LoVo (cell line): ENCODE measurements around the gene USP17L29.
"Not testable (repeated sequence)": the region's sequence is repeated elsewhere in the genome, so short reads cannot be mapped to it uniquely, and the experiment has no call there.

Experiments
- DNase-seq: peaks from one replicate; pipeline ENCODE4 v3.0.0-alpha.2; 2016; ENCODE audit warnings: low spot score

The USP17L29 gene

GRCh38 chr4:9353338-9353737 lies at the start of gene USP17L29:
Gene USP17L29 (plus strand): TSS chr4:9353638. CDS start chr4:9353638, 0 bp downstream.
- not testable (repeated sequence) for DNase-seq

- DNase-seq, result not testable (repeated sequence)
Measured at GRCh38 chr4:9324191-9324590, 29.2 kb upstream of the USP17L29 start.

GRCh38 chr4:9324865-9325264 lies 28.6 kb upstream of the USP17L29 start, which contains the start of gene USP17L24:
Gene USP17L24 (plus strand): TSS chr4:9325165. CDS start chr4:9325165, 0 bp downstream.
- DNase-seq, result not testable (repeated sequence)

- not testable (repeated sequence) for DNase-seq
Measured at GRCh38 chr4:9329611-9330010, 23.8 kb upstream of the USP17L29 start, which contains the start of gene USP17L25. Gene USP17L25 (plus strand): TSS chr4:9329911. CDS start chr4:9329911, 0 bp downstream.

- not testable (repeated sequence) for DNase-seq
Measured at GRCh38 chr4:9334358-9334757, 19.1 kb upstream of the USP17L29 start, which contains the start of gene USP17L26. Gene USP17L26 (plus strand): TSS chr4:9334658. CDS start chr4:9334658, 0 bp downstream.

- not testable (repeated sequence) for DNase-seq
Measured at GRCh38 chr4:9339103-9339502, 14.3 kb upstream of the USP17L29 start, which contains the start of gene USP17L5. Gene USP17L5 (plus strand): TSS chr4:9339403. CDS start chr4:9339403, 0 bp downstream.

GRCh38 chr4:9343848-9344247 lies 9.6 kb upstream of the USP17L29 start, which contains the start of gene USP17L27:
Gene USP17L27 (plus strand): TSS chr4:9344148. CDS start chr4:9344148, 0 bp downstream.
- DNase-seq, result not testable (repeated sequence)

GRCh38 chr4:9348593-9348992 lies 4.8 kb upstream of the USP17L29 start, which contains the start of gene USP17L28:
Gene USP17L28 (plus strand): TSS chr4:9348893. CDS start chr4:9348893, 0 bp downstream.
- DNase-seq, result not testable (repeated sequence)

- not testable (repeated sequence) for DNase-seq
Measured at GRCh38 chr4:9350866-9351265, 2.6 kb upstream of the USP17L29 start.

- DNase-seq, result not testable (repeated sequence)
Measured at GRCh38 chr4:9362829-9363228, 9.4 kb downstream of the USP17L29 start, which contains the start of gene USP17L30. Gene USP17L30 (plus strand): TSS chr4:9363129. CDS start chr4:9363129, 0 bp downstream.

- not testable (repeated sequence) for DNase-seq
Measured at GRCh38 chr4:9379881-9380280, 26.4 kb downstream of the USP17L29 start.

- DNase-seq, result peak; percentile 1
Measured at GRCh38 chr4:9381012-9381534, 27.6 kb downstream of the USP17L29 start.

- DNase-seq, result no peak
Measured at GRCh38 chr4:9384126-9384525, 30.7 kb downstream of the USP17L29 start.

GRCh38 chr4:9389001-9389400 lies 35.6 kb downstream of the USP17L29 start:
- not testable (repeated sequence) for DNase-seq
